NCI-H345 treated with DMSO at 0.1 percent for 48 hours (cell line): ENCODE measurements around the gene KSR2.
"Not testable (repeated sequence)": the region's sequence is repeated elsewhere in the genome, so short reads cannot be mapped to it uniquely, and the experiment has no call there.

Source experiments
- DNase-seq: peaks from one replicate; lab custom pipeline; 2025; ENCODE audit not compliant: unreplicated experiment; lab: John Stamatoyannopoulos, UW

KSR2 gene

DNA sequence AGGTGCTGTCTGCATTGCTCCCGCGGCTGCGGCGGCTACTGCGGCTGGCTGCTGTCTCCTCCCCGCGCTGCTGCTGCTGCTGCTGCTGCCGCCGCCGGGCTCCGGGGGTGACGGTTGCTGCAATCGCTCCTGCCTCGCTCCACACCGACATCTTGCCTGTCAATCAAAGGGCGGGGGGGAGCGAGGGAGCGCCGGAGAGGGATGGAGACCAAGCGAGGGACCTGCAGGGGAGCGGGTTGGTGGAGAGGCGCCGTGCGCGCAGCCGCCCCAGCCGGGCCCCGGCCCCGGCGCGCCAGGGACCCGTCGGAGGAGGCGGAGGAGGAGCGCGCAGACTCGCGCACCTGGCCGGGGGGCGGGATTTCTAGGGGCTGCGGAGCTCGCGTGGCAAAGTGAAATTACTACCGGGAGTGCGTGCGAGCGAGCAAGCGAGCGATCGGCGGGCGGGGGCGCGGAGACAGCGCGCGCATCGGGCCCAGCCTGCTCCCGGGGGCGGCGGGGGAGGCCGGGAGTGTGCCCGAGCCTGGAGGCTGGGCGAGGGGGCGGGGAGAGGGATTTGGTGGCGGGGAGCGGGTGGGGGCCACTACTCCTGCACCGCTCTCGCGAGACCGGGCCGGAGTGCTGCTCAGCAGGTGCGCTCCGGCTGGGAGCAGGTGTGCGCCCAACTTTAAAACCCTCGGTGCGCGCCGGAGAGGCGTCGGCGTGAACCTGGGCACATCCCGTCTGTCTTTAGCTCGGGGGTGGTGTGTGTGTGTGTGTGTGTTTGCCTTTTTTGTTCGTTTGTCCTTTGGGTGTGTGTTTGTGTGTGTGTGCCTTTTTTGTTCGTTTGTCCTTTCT is at the start of gene KSR2:
Gene KSR2, minus strand, starts transcription at position 165 of the 834 bp plus-strand sequence. CDS start 735 bp downstream, outside the sequence.
- DNase-seq: peak; percentile 96

DNA sequence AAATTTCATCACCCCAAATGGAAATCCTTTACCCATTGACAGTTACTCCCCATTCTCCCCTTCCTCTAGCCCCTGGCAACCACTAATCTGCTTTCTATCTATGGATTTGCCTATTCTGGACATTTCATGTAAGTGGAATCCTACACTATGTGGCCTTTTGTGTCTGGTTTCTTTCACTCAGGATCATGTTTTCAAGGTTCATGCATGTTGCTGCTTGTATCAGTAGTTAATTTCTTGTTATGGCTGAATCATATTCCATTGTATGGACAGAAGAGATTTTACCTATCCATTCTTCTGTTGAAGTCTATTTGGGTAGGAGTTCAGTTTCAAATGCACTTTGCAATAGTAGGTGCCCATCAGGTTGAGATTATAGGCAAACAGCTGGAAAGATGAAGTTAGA is 49.1 kb upstream of the KSR2 start:
- no peak for DNase-seq

DNA sequence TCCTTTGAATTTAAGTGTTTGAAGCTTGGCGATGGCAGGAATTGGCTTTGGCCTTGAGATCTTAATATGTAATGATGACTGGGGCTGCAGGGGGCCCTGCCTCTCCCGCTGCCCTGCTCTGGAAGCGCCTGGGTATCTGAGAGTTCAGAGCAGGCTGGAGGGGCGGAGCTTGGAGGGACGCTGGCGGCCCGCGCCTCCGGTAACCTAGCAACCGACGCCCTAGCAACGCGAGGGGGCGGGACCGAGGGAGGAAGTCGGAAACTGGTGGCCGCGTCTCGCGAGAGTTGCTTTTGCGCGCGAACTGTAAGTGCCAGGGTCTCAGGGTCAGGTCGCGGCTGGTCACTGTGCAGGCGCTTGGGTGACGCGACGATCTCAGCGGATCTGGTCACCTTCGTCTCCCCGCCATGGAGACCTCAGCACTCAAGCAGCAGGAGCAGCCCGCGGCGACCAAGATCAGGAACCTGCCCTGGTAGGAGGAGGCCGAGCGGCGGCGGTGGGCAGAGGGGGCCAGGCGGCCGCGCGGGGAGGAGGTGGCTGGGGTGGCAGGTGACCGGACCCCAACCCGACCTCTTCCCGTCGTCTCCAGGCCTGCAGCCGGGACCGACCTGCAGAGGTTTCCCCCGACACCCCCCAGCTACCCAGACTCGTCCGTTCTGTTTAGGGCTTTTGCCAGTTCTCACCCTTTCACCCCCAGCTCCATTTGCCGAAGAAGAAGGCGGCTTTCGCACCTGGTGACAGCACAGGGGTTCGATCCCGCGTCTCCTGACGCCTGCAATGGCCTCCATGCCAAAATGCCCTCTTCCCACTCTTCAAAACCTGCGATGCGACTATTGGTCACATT is 47.9 kb upstream of the KSR2 start, which contains the start of gene RFC5:
Gene RFC5, plus strand, starts transcription at position 280 of the 841 bp plus-strand sequence. Its CDS starts 125 bp downstream, at position 405.
- DNase-seq: peak; percentile 98

DNA sequence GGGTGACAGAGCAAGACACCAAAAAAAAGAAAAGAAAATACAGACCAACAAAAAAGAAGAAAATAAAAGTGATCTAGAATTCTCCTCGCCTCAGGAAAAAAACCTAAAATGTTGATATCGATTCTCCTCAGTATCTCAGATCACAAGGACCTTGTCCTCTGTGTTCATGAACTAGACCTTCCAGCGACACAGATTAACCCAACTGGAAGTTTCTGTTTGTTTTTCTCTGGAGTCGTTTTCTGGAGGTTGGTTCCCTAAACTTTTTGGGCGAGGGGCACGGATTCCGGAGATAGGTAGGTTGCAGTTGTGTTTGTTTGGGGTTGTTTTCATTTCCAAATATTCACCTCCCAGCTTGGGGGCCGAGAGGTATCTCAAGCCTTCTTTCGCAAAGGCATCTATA is 47.2 kb upstream of the KSR2 start:
- no peak for DNase-seq

DNA sequence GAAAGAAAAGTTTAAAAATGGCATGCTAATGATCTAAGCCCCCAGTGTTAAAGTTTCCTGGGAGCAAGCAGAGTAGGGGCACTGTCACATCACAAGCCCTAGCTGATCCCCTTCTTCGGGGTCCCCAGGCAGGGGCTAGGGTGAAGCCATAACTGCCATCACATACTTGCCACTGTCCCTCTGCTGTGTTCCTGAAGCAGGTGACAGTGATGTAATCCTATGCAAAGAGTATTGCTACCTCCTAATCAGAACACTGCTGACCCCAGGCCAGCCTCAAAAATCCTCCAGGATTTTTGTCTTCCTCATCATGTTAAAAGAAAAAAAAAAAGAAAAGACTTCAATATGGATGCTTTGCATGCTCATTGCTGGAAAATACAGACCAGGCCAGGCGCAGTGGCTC is 46.5 kb upstream of the KSR2 start:
- DNase-seq: no peak

DNA sequence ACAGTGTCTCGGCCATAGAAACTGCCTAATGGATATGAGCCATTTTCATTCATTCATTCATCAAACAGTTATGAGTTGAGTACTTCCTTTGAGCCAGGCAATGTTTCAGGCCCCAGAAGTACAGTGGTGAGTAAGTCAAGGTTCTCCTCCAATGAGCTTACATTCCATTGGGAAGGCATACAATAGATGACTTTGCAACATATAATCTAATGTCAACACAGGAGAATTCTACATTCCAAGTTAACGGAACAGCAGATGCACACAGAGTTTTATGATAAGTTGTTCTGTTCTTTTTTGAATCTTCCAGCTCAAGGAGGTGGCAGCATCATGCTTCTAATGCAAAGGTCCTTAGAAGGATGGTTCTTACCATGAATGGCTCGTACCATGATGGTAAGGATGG is 44.5 kb upstream of the KSR2 start:
- DNase-seq: no peak

DNA sequence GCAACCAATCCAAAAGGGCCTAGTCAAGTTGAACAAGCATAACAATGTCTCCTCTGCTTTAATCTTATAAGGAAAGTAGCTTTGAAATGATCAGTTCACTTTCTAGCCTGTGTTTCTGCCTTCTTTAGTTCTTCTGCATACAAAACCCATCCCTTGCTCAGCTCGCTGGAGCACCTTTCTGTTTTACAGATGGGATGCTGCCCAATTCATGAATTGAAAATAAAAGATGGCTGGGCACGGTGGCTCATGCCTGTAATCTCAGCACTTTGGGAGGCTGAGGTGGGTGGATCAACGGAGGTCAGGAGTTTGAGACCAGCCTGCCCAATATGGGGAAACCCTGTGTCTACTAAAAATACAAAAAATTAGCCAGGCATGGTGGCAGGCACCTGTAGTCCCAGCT is 43.2 kb upstream of the KSR2 start:
- DNase-seq: no peak

DNA sequence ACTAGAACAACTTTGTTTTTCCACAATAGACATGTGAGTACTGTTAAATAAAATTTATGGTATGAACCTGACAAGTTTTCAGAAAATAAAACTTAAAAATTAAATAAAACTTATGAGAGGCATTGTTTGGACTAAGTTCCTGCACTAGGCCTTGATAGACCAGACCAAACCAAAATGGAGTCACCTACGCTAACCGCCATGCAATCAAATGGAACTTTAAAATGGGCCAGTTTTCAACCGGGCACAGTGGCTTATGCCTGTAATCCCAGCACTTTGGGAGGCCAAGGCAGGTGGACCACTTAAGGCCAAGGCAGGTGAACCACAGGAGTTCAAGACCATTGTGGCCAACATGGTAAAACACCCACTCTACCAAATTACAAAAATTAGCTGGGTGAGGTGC is 42.6 kb upstream of the KSR2 start:
- DNase-seq: no peak

DNA sequence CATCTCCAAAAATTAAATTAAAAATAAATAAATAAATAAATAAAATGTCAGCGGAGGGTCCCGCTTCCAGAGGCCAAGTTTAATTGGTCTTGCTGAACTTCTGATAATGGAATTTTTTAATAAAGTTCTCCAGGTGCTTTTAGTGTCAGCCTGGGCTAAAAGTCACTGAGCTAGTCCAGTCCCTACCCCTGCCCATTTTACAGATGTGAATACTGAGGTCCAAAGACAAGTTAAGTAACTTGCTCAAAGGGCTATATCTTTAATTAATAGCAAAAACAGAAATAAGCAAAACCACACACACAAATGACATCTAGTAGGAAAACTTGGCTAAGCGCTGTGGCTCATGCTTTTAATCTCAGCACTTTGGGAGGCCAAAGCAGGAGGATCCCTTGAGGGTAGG is 42.1 kb upstream of the KSR2 start:
- DNase-seq: no peak

DNA sequence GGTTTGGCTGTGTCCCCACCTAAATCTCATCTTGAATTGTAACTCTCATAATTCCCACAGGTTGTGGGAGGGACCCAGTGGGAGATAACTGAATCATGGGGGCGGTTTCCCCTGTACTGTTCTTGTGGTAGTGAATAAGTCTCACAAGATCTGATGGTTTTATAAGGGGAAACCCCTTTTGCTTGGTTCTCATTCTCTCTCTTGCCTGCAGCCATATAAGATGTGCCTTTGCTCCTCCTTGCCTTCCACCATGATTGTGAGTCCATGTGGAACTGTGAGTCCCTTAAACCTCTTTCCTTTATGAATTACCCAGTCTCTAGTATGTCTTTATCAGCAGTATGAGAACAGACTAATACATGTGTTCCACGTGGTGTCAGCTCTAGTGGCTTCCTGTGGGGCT is 31.0 kb upstream of the KSR2 start:
- not testable (repeated sequence) for DNase-seq

DNA sequence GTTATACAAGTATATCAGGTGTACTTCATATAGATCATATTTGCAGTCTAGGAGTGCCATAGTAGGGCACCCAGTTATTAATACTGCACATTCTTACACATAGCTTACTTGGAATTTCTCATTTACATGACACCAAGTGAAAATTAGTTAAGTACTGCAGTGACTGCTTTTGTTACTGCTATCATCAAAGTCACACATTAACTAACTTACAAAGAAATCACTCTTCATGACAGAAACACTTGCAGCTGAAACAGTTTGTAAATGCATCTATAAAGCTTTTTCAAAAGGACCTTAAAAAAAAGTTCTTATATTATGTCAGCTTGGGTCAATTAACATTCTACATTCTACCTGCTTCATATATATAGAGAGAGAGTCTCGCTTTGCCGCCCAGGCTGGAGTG is 29.9 kb upstream of the KSR2 start:
- no peak for DNase-seq

DNA sequence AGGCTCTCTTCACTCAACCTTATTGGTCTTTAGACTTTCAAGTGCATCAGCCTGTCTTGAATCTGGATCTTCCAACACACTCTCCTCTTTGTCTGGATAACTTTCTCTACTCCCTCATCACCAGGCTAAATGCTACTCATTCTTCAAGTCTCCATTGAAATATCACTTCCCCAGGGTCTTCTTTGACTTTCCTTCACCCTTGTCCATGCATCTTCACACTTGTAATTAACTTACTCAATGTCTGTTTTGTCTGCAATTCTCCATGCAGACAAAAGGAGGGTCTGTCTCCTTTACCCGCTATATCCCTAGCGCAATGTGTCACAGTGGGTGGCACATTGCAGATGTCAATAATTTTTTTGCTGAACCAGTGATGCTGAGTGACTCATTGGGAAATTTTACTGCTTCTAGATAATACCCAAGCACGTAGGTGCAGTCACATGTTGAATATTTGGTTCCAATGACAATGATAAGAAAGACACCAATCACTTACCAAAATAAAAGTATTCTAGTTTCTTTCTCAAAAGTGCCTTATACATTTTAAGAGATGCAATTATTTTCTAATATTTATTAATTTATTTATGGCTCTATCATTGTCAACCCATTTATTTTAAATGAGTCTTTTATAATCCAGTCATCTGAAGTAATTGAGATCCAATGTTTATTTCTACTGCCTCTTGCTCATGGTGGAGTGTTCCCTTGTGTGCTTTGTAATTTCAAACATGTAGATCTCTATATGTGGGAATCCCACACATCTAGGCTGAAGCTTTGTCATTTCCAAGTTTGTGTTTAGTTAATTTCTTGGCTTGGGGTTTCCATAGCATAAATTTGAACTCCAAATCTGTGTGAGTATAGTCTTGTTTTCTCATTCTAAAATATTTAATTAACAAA is 26.0 kb upstream of the KSR2 start:
- DNase-seq: no peak

DNA sequence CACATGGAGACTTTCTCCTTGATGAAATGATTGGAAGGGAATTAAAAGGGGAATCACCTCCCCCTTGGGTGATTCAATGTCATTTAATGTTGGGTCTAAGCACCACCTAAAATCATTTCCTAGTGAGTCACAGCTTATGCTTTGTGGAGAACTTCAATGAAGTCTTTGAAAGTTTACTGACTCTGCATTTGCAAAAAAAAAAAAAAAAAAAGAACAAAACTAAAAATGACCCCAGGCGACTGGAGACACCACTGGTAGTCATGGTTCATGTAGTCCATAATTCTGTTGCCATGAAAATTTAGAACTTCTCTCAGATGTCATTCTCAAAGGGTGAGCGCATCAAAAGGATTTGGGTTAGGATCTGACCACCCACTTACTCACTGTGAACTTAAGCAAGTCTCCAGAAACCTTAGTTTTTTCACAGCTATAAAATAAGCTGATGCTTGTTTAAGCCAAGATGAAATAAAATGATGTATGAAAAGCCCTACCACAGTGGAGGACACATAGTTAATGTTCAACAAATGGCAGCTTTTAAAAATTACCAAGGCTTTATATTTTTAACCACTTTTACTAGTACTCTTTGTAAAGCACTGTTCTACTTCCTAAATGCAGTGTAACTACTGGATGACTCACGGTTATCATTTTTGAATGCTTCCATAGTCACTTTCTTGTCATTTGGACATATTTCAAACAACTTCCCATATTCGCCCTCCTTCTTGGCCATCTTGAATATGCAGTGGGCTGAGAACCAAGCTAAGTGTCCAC is 18.1 kb upstream of the KSR2 start:
- DNase-seq: no peak

DNA sequence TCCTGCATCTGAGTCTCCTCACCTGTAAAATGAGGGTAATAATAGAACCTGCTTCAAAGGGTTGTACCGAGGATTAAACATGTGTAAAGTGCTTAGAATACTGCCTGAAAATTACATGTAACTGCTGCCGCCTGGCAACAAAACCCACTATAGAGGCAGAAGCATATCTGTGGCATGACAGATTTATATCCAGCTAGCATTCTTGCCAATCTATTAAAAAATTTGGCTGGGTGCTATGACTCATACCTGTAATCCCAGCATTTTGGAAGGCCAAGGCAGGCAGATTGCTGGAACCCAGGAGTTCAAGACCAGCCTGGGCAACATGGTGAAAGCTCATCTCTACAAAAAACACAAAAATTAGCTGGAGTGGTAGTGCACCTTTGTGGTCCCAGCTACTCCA is 16.4 kb upstream of the KSR2 start:
- no peak for DNase-seq

DNA sequence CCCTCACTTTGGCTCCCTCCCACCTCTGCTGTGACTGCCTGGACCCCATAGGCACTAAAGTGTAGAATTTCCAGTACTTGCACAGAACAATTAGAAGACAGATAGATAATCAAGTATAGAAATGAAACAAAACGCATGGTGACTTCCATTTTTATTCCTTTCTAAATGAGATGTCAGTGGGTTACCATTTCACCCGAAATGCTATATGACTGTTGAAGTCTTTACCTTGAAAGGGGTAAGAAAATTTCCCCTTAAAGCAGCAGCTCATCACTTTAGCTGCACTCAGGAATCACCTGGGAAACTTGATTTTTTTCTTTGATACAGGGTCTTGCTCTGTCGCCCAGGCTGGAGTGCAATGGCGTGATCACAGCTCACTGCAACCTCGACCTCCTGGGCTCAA is 12.5 kb upstream of the KSR2 start:
- no peak for DNase-seq

DNA sequence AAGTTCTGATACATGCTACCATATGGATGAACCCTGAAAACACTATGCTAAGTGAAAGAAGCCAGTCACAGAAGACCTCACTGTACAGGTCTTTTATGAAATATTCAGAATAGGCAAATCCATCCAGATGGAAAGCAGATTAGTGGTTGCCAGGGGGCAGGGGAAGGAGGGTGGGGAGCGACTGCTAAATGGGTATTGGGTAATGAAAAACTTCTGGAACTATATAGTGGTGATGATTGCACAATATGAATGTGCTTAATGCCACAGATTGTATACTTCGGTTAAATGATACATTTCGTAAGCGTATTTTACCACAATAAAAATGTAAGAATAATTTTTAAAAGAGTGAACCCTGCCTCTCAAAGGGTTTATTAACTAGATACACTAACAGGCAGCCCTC is 11.8 kb upstream of the KSR2 start:
- DNase-seq: no peak

DNA sequence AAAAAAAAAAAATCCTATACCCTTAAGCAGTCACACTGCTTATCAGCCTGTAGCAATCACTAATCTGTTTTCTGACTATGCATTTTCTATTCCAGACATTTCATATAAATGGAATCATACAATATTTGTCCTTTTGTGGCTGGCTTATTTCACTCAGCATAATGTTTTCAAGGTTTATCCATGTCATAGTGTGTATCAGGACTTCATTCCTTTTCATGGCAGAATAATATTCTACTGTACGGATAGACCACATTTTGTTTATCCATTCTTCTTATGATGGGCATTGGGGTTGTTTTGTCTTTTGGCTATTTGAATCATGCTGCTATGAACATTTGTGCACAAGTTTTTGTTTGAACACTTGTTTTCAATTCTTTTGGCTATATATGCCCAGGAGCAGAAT is 8.6 kb upstream of the KSR2 start:
- DNase-seq: no peak

DNA sequence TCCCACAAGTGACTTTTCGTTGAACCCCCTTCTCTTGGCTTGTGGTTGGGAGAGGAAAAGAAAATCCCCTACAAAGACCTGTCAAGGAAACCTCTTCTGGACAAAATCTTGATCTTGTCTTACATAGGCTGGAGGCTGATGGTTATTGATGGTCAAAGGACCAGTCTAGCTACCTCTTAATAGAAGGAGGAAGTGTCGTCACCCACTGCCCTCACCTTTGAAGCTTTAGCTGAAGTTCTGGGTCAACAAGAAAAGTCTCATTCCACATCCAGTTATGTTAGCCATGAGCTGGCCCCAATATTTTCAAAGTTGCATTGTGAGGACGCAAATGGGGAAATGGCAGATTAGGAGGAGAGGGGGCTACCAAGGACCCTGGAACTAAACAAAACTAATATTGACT is 6.2 kb upstream of the KSR2 start:
- no peak for DNase-seq

DNA sequence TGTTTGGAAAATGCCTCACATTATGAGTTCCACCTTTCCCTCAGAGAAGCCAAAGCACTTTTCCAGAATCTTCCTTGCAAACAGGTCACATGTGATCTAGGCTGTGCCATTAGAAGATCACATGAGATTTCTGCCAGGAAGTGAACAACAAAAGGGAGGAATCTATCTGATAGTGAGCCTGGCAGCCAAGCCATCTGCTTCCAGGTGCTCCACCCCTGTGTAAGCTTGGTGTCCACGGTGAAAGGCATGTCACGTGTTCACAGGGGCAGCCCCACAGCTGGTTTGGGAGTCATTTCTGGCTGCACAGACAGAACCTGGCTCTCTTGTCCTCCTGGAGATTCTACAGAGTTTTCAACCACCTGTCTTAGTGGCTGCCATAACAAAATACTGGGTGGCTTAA is 3.5 kb upstream of the KSR2 start:
- DNase-seq: no peak

DNA sequence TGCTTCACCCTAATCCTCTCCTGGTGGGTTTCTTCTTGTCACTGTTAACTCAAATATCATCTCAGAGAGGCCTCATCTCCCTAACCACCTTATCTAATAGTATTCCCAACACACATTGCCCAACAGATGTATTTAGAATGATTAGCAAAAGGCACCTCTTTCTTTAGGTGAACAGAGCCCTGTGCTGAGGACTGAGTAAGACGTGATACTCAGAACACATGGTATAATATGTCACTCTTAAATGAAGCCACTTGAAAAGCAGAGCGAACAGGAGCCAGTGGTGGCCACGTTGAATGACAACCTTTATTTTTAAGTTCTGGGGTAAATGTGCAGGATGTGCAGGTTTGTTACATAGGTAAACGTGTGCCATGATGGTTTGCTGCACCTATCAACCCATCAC is 1.5 kb upstream of the KSR2 start:
- no peak for DNase-seq
